Natural killer cell (primary cell): ENCODE results near the gene ZW10. TPM values are rescaled to one million over a fixed set of nuclear protein-coding genes. Genes with fewer than 3 reads are reported as not detected.

ENCODE experiments used
- ATAC-seq, 3 donors: fragments of 150-1000 bp in 2 of 3; fragments of 200-7000 bp in 1 of 3; cut with Tn5 transposase; 1 replicate in 1 of 3; 2 replicates in 2 of 3; pipeline ENCODE4 v1.10.0; 2021; ENCODE audit warnings: mild to moderate bottlenecking in 2 of 3, moderate library complexity in 2 of 3
- DNase-seq, 2 donors: peaks; one replicate each; pipeline versions ENCODE4 v3.0.0 to v3.0.0-alpha.2; 2013 to 2021; ENCODE audit warnings: mixed read lengths in 1 of 2
- H3K27ac ChIP-seq: one replicate; pipeline ENCODE4 v1.5.1; 2013; ENCODE audit warnings: mild to moderate bottlenecking, low read length
- H3K27me3 ChIP-seq: one replicate; pipeline ENCODE4 v1.6.1; 2013; ENCODE audit warnings: low read length; ENCODE audit not compliant: control insufficient read depth, insufficient read depth
- H3K36me3 ChIP-seq: one replicate; pipeline ENCODE4 v1.6.1; 2013; ENCODE audit warnings: low read length; ENCODE audit not compliant: control insufficient read depth, insufficient read depth
- H3K4me1 ChIP-seq: one replicate; pipeline ENCODE4 v1.6.1; 2013; ENCODE audit warnings: low read length; ENCODE audit not compliant: control insufficient read depth, insufficient read depth
- H3K4me3 ChIP-seq: one replicate; pipeline ENCODE4 v1.5.1; 2013; ENCODE audit warnings: low read length
- H3K9me3 ChIP-seq: one replicate; pipeline ENCODE4 v1.6.1; 2013; ENCODE audit warnings: low read length; ENCODE audit not compliant: control insufficient read depth, insufficient read depth
- H3K27ac Mint-ChIP-seq, 2 donors: one replicate each; pipeline ENCODE4 v1.8.0; 2022; ENCODE audit warnings: mild to moderate bottlenecking in 2 of 2, mixed read lengths in 2 of 2, moderate library complexity in 1 of 2
- H3K27me3 Mint-ChIP-seq, 2 donors: one replicate each; pipeline ENCODE4 v1.8.0; 2022; ENCODE audit warnings: low read depth in 2 of 2, mixed read lengths in 2 of 2
- H3K36me3 Mint-ChIP-seq: one replicate; pipeline ENCODE4 v1.8.0; 2022; ENCODE audit warnings: mixed read lengths
- H3K4me1 Mint-ChIP-seq, 2 donors: one replicate each; pipeline ENCODE4 v1.8.0; 2022; ENCODE audit warnings: mixed read lengths in 2 of 2
- H3K4me3 Mint-ChIP-seq: one replicate; pipeline ENCODE4 v1.8.0; 2022; ENCODE audit warnings: mild to moderate bottlenecking, moderate library complexity, mixed read lengths
- H3K9me3 Mint-ChIP-seq, 2 donors: one replicate each; pipeline ENCODE4 v1.8.0; 2022; ENCODE audit warnings: mixed read lengths in 2 of 2
- WGBS: methylation state at CpG from one replicate; pipeline ENCODE4 v1.1.7; 2013; ENCODE audit warnings: missing lambda C conversion rate; ENCODE audit not compliant: insufficient coverage; 5-methylcytosine and 5-hydroxymethylcytosine counted together
- intact Hi-C: fragments of 100-400 bp; cut with micrococcal nuclease; formaldehyde crosslinking; loops from one replicate; pipeline ENCODE4 v1.14.2; 2022
- total RNA-seq, 4 donors: library from RNA; stranded (reverse); fragments of 120-200 nt in 1 of 4; gene quantifications; one replicate each; pipeline versions ENCODE4 v1.2.3 to v1.2.4, GENCODE V29; 2013 to 2022
- TF ChIP-seq, protein P1 (sequence below): fragments of 200-600 bp; IDR thresholded peaks from one replicate; pipeline ENCODE4 v1.8.0; 2022; ENCODE audit warnings: antibody characterized with exemption

The ZW10 gene
- total RNA-seq, 3 donors from 2014 or later (not counting 1 experiment from before 2014, with no cell fraction given), result 5.8 to 9.6 (median 6.6) TPM

DNA sequence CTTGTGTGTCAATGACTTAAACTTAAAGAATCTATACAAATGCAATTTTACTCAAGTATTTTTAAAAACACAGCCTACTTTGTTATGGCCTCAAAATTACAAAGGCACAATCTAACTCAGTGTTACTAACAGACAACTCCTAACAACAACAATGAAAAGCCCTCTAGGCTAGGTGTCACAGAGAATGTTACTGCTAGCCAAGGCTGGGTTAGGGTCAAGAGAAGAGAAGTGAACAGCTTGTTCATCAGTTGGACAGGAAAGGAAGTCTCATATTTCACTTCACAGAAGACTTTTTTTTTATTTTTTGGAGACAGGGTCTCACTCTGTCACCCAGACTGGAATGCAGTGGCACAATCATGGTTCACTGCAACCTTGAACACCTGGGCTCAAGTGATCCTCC, 32.1 kb upstream of the ZW10 start:
- peak overlapping the region in 1 of 2 donors; percentile 13 for H3K27ac Mint-ChIP-seq

DNA sequence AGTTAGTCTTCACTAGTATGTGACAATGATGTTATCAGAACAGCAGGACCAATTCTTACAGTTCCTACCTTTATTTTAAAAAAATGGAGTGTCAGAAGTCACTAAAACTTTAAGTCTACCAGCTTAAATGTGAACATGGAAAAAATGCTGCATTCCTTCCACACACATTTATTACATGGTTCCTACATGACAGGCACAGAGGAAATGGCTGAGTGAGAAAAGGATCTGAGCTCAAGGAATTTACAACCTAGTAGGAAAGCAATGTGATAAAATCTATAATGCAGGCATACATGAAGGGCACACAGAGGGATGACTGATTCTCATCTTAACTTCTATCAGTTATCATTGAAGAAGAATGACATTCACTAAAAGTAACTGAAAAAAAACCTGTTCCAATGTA, 29.1 kb upstream of the ZW10 start:
- Histone ChIP-seq H3K27me3 (no peaks in the 10 kb centered on the region), H3K27ac (no peak overlapping the region), H3K4me1 (no peaks in the 10 kb centered on the region), H3K36me3 (peaks cover 80% of the 10 kb centered on the region), H3K9me3 (no peaks in the 10 kb centered on the region), H3K4me3 (no peak overlapping the region)
- Mint-ChIP-seq H3K27ac (peak overlapping the region; percentile 16 to 58), H3K9me3 (no peaks in the 10 kb centered on the region), H3K4me3 (no peak overlapping the region), H3K4me1 (no peaks in the 10 kb centered on the region), H3K36me3 (peaks cover 42% of the 10 kb centered on the region), H3K27me3 (no peaks in the 10 kb centered on the region)
- TF ChIP-seq, protein P1, sequence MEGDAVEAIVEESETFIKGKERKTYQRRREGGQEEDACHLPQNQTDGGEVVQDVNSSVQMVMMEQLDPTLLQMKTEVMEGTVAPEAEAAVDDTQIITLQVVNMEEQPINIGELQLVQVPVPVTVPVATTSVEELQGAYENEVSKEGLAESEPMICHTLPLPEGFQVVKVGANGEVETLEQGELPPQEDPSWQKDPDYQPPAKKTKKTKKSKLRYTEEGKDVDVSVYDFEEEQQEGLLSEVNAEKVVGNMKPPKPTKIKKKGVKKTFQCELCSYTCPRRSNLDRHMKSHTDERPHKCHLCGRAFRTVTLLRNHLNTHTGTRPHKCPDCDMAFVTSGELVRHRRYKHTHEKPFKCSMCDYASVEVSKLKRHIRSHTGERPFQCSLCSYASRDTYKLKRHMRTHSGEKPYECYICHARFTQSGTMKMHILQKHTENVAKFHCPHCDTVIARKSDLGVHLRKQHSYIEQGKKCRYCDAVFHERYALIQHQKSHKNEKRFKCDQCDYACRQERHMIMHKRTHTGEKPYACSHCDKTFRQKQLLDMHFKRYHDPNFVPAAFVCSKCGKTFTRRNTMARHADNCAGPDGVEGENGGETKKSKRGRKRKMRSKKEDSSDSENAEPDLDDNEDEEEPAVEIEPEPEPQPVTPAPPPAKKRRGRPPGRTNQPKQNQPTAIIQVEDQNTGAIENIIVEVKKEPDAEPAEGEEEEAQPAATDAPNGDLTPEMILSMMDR, result no peak
- DNase-seq (no peak), ATAC-seq (no peak)
- intact Hi-C loops, result no loop called here

More for the DNA sequence above, 32.1 kb upstream of the ZW10 start:
- Mint-ChIP-seq H3K36me3 (peaks cover 42% of the 10 kb centered on the region), H3K9me3 (no peaks in the 10 kb centered on the region), H3K27me3 (no peaks in the 10 kb centered on the region), H3K4me3 (no peak overlapping the region), H3K4me1 (no peaks in the 10 kb centered on the region)
- DNase-seq (no peak), ATAC-seq (no peak)
- intact Hi-C loops, result no loop called here
- no peaks in the 10 kb centered on the region for H3K9me3 ChIP-seq
- no peaks in the 10 kb centered on the region for H3K27me3 ChIP-seq
- H3K4me1 ChIP-seq, result no peaks in the 10 kb centered on the region
- peaks cover 82% of the 10 kb centered on the region for H3K36me3 ChIP-seq
- no peak overlapping the region for H3K27ac ChIP-seq
- TF ChIP-seq, protein P1, result no peak
- H3K4me3 ChIP-seq, result no peak overlapping the region

DNA sequence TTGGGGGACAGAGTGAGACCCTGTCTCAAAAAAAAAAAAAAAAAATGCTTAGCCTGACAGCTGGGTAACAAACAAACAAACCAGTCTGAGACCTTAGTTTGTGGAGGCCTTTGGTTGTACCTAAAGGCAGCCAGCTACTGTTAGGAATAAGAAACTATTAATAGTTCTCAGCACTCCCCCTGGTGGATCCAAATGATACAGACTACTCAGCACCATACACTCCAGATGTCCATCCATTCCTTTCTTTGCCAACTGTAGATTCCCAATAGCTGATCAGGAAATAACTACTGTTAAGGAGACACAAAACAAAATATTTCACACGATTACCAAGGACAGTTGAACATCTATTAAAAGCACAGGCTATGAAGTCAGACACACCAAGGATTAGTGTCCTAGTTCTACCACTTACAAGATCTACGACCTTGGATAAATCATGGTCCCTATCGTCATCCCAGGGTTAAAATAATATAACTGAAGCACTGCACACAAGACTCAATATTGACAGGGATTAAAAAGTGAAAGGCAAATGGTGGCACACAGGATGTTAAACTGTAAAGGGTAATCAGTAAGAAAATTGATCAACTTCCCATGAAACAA, 23.3 kb upstream of the ZW10 start:
- H3K36me3 Mint-ChIP-seq, result peaks cover 15% of the 10 kb centered on the region
- 60% methylated on average over 2 of the region's 3 CpGs for WGBS
- H3K27me3 ChIP-seq, result no peaks in the 10 kb centered on the region
- peak overlapping the region in 1 of 2 donors; percentile 57 for H3K27ac Mint-ChIP-seq
- no peaks in the 10 kb centered on the region for H3K4me1 Mint-ChIP-seq
- DNase-seq (peak in 1 of 2 donors; percentile 55), ATAC-seq (peak; percentile 62 to 74 (median 70))
- no peaks in the 10 kb centered on the region for H3K9me3 ChIP-seq
- H3K9me3 Mint-ChIP-seq, result no peaks in the 10 kb centered on the region
- H3K4me3 Mint-ChIP-seq, result no peak overlapping the region
- H3K27me3 Mint-ChIP-seq, result no peaks in the 10 kb centered on the region
- no peaks in the 10 kb centered on the region for H3K4me1 ChIP-seq
- H3K4me3 ChIP-seq, result no peak overlapping the region
- TF ChIP-seq, protein P1, result peak; percentile 64
- H3K27ac ChIP-seq, result no peak overlapping the region
- intact Hi-C loops, result no loop called here
- H3K36me3 ChIP-seq, result peaks cover 41% of the 10 kb centered on the region
